ENCODE results near the gene TMEM250. TPM values are rescaled to one million over a fixed set of nuclear protein-coding genes. Genes with fewer than 3 reads are reported as not detected.

Gene TMEM250
- total and polyA plus RNA-seq, 5 donors from 2014 or later, result 21.5 to 55.6 (median 45.6) TPM

- Mint-ChIP-seq H3K9me3 (no peaks in the 10 kb centered on the region), H3K4me1 (peaks cover 0 to 19% (median 1%) of the 10 kb centered on the region in 4 donors), H3K4me3 (peak overlapping the region in 2 of 4 donors; percentile 64 to 77), H3K27ac (no peak overlapping the region), H3K27me3 (peaks cover 9% of the 10 kb centered on the region), H3K36me3 (no peaks in the 10 kb centered on the region)
- Histone ChIP-seq H3K4me1 (ENCODE audit: control insufficient read depth, insufficient read depth, low read length, poor library complexity, severe bottlenecking) (peaks cover 24% of the 10 kb centered on the region), H3K27ac (ENCODE audit: insufficient read depth, low read length, poor library complexity, severe bottlenecking) (no peak overlapping the region), H3K9me3 (ENCODE audit: control insufficient read depth in 2 of 2, low read length in 2 of 2) (no peaks in the 10 kb centered on the region), H3K27me3 (ENCODE audit: control insufficient read depth, insufficient read depth, low read length) (no peaks in the 10 kb centered on the region), H3K4me3 (ENCODE audit: low read depth, low read length) (no peak overlapping the region), H3K36me3 (ENCODE audit: control insufficient read depth, insufficient read depth, low read length) (no peaks in the 10 kb centered on the region)
- DNase-seq (no peak), ATAC-seq (ENCODE audit: low read depth in 2 of 2) (no peak)
Measured at GRCh38 chr9:136098210-136098609, 20.5 kb downstream of the TMEM250 start.

- no peak overlapping the region for H3K4me3 ChIP-seq (ENCODE audit: low read depth, low read length)
- H3K36me3 ChIP-seq (ENCODE audit: control insufficient read depth, insufficient read depth, low read length), result no peaks in the 10 kb centered on the region
- H3K4me1 ChIP-seq (ENCODE audit: control insufficient read depth, insufficient read depth, low read length, poor library complexity, severe bottlenecking), result peaks cover 24% of the 10 kb centered on the region
- no peaks in the 10 kb centered on the region for H3K36me3 Mint-ChIP-seq
- H3K4me1 Mint-ChIP-seq, result peaks cover 0 to 26% (median 5%) of the 10 kb centered on the region in 4 donors
- peak overlapping the region in 1 of 3 donors; percentile 25 for H3K27ac Mint-ChIP-seq
- H3K27ac ChIP-seq (ENCODE audit: insufficient read depth, low read length, poor library complexity, severe bottlenecking), result no peak overlapping the region
- no peaks in the 10 kb centered on the region for H3K9me3 ChIP-seq (ENCODE audit: control insufficient read depth in 2 of 2, low read length in 2 of 2)
- H3K27me3 Mint-ChIP-seq, result peaks cover 12% of the 10 kb centered on the region
- H3K4me3 Mint-ChIP-seq, result peak overlapping the region; percentile 58 to 87 (median 78)
- ATAC-seq (ENCODE audit: low read depth in 2 of 2) (no peak), DNase-seq (no peak)
- no peaks in the 10 kb centered on the region for H3K27me3 ChIP-seq (ENCODE audit: control insufficient read depth, insufficient read depth, low read length)
- no peaks in the 10 kb centered on the region for H3K9me3 Mint-ChIP-seq
Measured at GRCh38 chr9:136096505-136097001, 22.1 kb downstream of the TMEM250 start.

- DNase-seq (peak in 1 of 3 donors; percentile 23), ATAC-seq (ENCODE audit: low read depth in 2 of 2) (no peak)
- H3K27ac ChIP-seq (ENCODE audit: insufficient read depth, low read length, poor library complexity, severe bottlenecking), result peak within 1 kb of the TSS; percentile 51
- no peak within 1 kb of the TSS for H3K4me3 ChIP-seq (ENCODE audit: low read depth, low read length)
- peaks cover 24% of the 10 kb centered on the region for H3K4me1 ChIP-seq (ENCODE audit: control insufficient read depth, insufficient read depth, low read length, poor library complexity, severe bottlenecking)
- no peaks in the 10 kb centered on the region for H3K36me3 Mint-ChIP-seq
- peaks cover 0 to 29% (median 6%) of the 10 kb centered on the region in 4 donors for H3K4me1 Mint-ChIP-seq
- H3K9me3 ChIP-seq (ENCODE audit: control insufficient read depth in 2 of 2, low read length in 2 of 2), result no peaks in the 10 kb centered on the region
- no peaks in the 10 kb centered on the region for H3K9me3 Mint-ChIP-seq
- no peaks in the 10 kb centered on the region for H3K36me3 ChIP-seq (ENCODE audit: control insufficient read depth, insufficient read depth, low read length)
- H3K27ac Mint-ChIP-seq, result no peak within 1 kb of the TSS
- peaks cover 12% of the 10 kb centered on the region for H3K27me3 Mint-ChIP-seq
- H3K4me3 Mint-ChIP-seq, result peak within 1 kb of the TSS; percentile 75 to 87 (median 82)
- no peaks in the 10 kb centered on the region for H3K27me3 ChIP-seq (ENCODE audit: control insufficient read depth, insufficient read depth, low read length)
Measured at GRCh38 chr9:136095070-136096058, 23.3 kb downstream of the TMEM250 start, which contains the start of gene NACC2. NACC2 (minus strand) TSS chr9:136095289; CDS start chr9:136050521, 44,768 bp downstream.

GRCh38 chr9:136093995-136094881, 24.4 kb downstream of the TMEM250 start:
- peak overlapping the region; percentile 80 to 88 (median 86) for H3K4me3 Mint-ChIP-seq
- H3K4me1 Mint-ChIP-seq, result peaks cover 4 to 33% (median 7%) of the 10 kb centered on the region in 4 donors
- H3K27ac Mint-ChIP-seq, result no peak overlapping the region
- Histone ChIP-seq H3K4me1 (ENCODE audit: control insufficient read depth, insufficient read depth, low read length, poor library complexity, severe bottlenecking) (peaks cover 26% of the 10 kb centered on the region), H3K27me3 (ENCODE audit: control insufficient read depth, insufficient read depth, low read length) (no peaks in the 10 kb centered on the region), H3K9me3 (ENCODE audit: control insufficient read depth in 2 of 2, low read length in 2 of 2) (no peaks in the 10 kb centered on the region), H3K36me3 (ENCODE audit: control insufficient read depth, insufficient read depth, low read length) (no peaks in the 10 kb centered on the region), H3K27ac (ENCODE audit: insufficient read depth, low read length, poor library complexity, severe bottlenecking) (peak overlapping the region; percentile 51), H3K4me3 (ENCODE audit: low read depth, low read length) (no peak overlapping the region)
- no peaks in the 10 kb centered on the region for H3K36me3 Mint-ChIP-seq
- peak; percentile 36 to 62 (median 50) for DNase-seq
- peaks cover 12% of the 10 kb centered on the region for H3K27me3 Mint-ChIP-seq
- ATAC-seq (ENCODE audit: low read depth in 2 of 2), result peak; percentile 56 to 65
- no peaks in the 10 kb centered on the region for H3K9me3 Mint-ChIP-seq

- H3K4me1 ChIP-seq (ENCODE audit: control insufficient read depth, insufficient read depth, low read length, poor library complexity, severe bottlenecking), result peaks cover 25% of the 10 kb centered on the region
- no peaks in the 10 kb centered on the region for H3K27me3 ChIP-seq (ENCODE audit: control insufficient read depth, insufficient read depth, low read length)
- Mint-ChIP-seq H3K36me3 (no peaks in the 10 kb centered on the region), H3K27me3 (peaks cover 9% of the 10 kb centered on the region), H3K9me3 (no peaks in the 10 kb centered on the region), H3K4me1 (peaks cover 4 to 26% (median 7%) of the 10 kb centered on the region in 4 donors), H3K27ac (no peak overlapping the region), H3K4me3 (peak overlapping the region; percentile 80 to 88 (median 86))
- ATAC-seq (ENCODE audit: low read depth in 2 of 2), result no peak
- no peak overlapping the region for H3K4me3 ChIP-seq (ENCODE audit: low read depth, low read length)
- H3K36me3 ChIP-seq (ENCODE audit: control insufficient read depth, insufficient read depth, low read length), result no peaks in the 10 kb centered on the region
- DNase-seq, result no peak
- H3K27ac ChIP-seq (ENCODE audit: insufficient read depth, low read length, poor library complexity, severe bottlenecking), result peak overlapping the region; percentile 41
- H3K9me3 ChIP-seq (ENCODE audit: control insufficient read depth in 2 of 2, low read length in 2 of 2), result no peaks in the 10 kb centered on the region
Measured at GRCh38 chr9:136093346-136093986, 25.2 kb downstream of the TMEM250 start.

GRCh38 chr9:136092741-136093140, 25.9 kb downstream of the TMEM250 start:
- H3K27ac Mint-ChIP-seq, result peak overlapping the region in 1 of 3 donors; percentile 45
- no peak for DNase-seq
- no peaks in the 10 kb centered on the region for H3K27me3 ChIP-seq (ENCODE audit: control insufficient read depth, insufficient read depth, low read length)

GRCh38 chr9:136092353-136092650, 26.4 kb downstream of the TMEM250 start:
- H3K27me3 ChIP-seq (ENCODE audit: control insufficient read depth, insufficient read depth, low read length), result no peaks in the 10 kb centered on the region
- H3K27me3 Mint-ChIP-seq, result peaks cover 5% of the 10 kb centered on the region
- no peaks in the 10 kb centered on the region for H3K36me3 Mint-ChIP-seq
- H3K36me3 ChIP-seq (ENCODE audit: control insufficient read depth, insufficient read depth, low read length), result no peaks in the 10 kb centered on the region
- H3K4me3 Mint-ChIP-seq, result peak overlapping the region in 2 of 4 donors; percentile 15 to 87
- H3K9me3 Mint-ChIP-seq, result no peaks in the 10 kb centered on the region
- ATAC-seq (ENCODE audit: low read depth in 2 of 2) (no peak), DNase-seq (no peak)
- H3K27ac Mint-ChIP-seq, result no peak overlapping the region
- no peak overlapping the region for H3K4me3 ChIP-seq (ENCODE audit: low read depth, low read length)
- H3K27ac ChIP-seq (ENCODE audit: insufficient read depth, low read length, poor library complexity, severe bottlenecking), result no peak overlapping the region
- no peaks in the 10 kb centered on the region for H3K9me3 ChIP-seq (ENCODE audit: control insufficient read depth in 2 of 2, low read length in 2 of 2)
- peaks cover 4 to 24% (median 7%) of the 10 kb centered on the region in 4 donors for H3K4me1 Mint-ChIP-seq
- peaks cover 25% of the 10 kb centered on the region for H3K4me1 ChIP-seq (ENCODE audit: control insufficient read depth, insufficient read depth, low read length, poor library complexity, severe bottlenecking)

More at GRCh38 chr9:136092741-136093140, 25.9 kb downstream of the TMEM250 start:
- no peak overlapping the region for H3K4me3 ChIP-seq (ENCODE audit: low read depth, low read length)
- peaks cover 4 to 24% (median 7%) of the 10 kb centered on the region in 4 donors for H3K4me1 Mint-ChIP-seq
- H3K4me3 Mint-ChIP-seq, result peak overlapping the region; percentile 76 to 87 (median 79)
- no peaks in the 10 kb centered on the region for H3K9me3 Mint-ChIP-seq
- no peaks in the 10 kb centered on the region for H3K9me3 ChIP-seq (ENCODE audit: control insufficient read depth in 2 of 2, low read length in 2 of 2)
- no peaks in the 10 kb centered on the region for H3K36me3 Mint-ChIP-seq
- H3K27ac ChIP-seq (ENCODE audit: insufficient read depth, low read length, poor library complexity, severe bottlenecking), result no peak overlapping the region
- H3K27me3 Mint-ChIP-seq, result peaks cover 5% of the 10 kb centered on the region
- ATAC-seq (ENCODE audit: low read depth in 2 of 2), result no peak
- H3K4me1 ChIP-seq (ENCODE audit: control insufficient read depth, insufficient read depth, low read length, poor library complexity, severe bottlenecking), result peaks cover 25% of the 10 kb centered on the region
- no peaks in the 10 kb centered on the region for H3K36me3 ChIP-seq (ENCODE audit: control insufficient read depth, insufficient read depth, low read length)

Measured in CD4-positive, CD25-positive, alpha-beta regulatory T cell (primary cell).